ENCODE data around the gene AZI2.

DNA sequence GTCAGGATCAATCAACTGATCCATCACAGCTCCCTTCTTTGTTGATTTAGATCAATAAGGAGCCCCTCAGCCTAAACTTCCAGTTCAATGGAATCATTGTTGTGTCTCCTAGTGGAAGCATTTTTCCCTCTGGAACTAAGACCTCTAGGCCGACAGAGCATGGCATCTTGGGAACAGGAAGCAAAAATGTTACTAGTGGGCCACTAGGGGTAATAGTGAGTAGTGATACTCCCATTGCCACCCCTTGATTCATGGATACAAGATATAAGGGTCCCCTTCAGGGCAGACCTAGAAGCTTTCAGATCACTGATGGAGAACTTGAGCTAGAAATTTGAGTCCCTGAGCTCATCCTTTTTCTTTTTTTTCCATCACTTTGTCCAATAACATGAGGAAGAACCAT is 40.4 kb upstream of the AZI2 start:
- TF ChIP-seq POLR2A (IDR thresholded peaks at IDR 0.05): no peak
- no peak for TF ChIP-seq CTCF (IDR thresholded peaks at IDR 0.05)

Data from thyroid gland (tissue), 4 donors.